UCSD-AML1 (cell line): ENCODE data around the gene KCNQ1.

Source experiments
- DNase-seq: peaks from one replicate; lab custom pipeline; 2025; ENCODE audit not compliant: unreplicated experiment; lab: John Stamatoyannopoulos, UW

KCNQ1 gene

GRCh38 chr11:2409611-2410468, 35.0 kb upstream of the KCNQ1 start:
- no peak for DNase-seq

- no peak for DNase-seq
Measured at GRCh38 chr11:2410616-2411015, 34.2 kb upstream of the KCNQ1 start.

GRCh38 chr11:2411446-2412305, 33.1 kb upstream of the KCNQ1 start:
- no peak for DNase-seq

- no peak for DNase-seq
Measured at GRCh38 chr11:2412323-2412722, 32.5 kb upstream of the KCNQ1 start.

GRCh38 chr11:2413742-2414579, 30.8 kb upstream of the KCNQ1 start:
- DNase-seq = no peak

GRCh38 chr11:2414616-2415015, 30.2 kb upstream of the KCNQ1 start:
- DNase-seq = no peak

GRCh38 chr11:2415171-2415570, 29.6 kb upstream of the KCNQ1 start:
- DNase-seq = no peak

GRCh38 chr11:2415601-2416380, 29.0 kb upstream of the KCNQ1 start:
- no peak for DNase-seq

- DNase-seq = no peak
Measured at GRCh38 chr11:2416765-2417164, 28.0 kb upstream of the KCNQ1 start.

- no peak for DNase-seq
Measured at GRCh38 chr11:2417856-2418692, 26.7 kb upstream of the KCNQ1 start.

- no peak for DNase-seq
Measured at GRCh38 chr11:2418693-2419360, 26.0 kb upstream of the KCNQ1 start.

- DNase-seq = peak; percentile 80
Measured at GRCh38 chr11:2419638-2420501, 24.9 kb upstream of the KCNQ1 start.

- DNase-seq = peak; percentile 81
Measured at GRCh38 chr11:2420502-2421225, 24.1 kb upstream of the KCNQ1 start.

GRCh38 chr11:2421226-2421994, 23.4 kb upstream of the KCNQ1 start:
- no peak for DNase-seq

GRCh38 chr11:2421996-2422395, 22.8 kb upstream of the KCNQ1 start:
- DNase-seq = no peak

- no peak for DNase-seq
Measured at GRCh38 chr11:2422461-2423156, 22.2 kb upstream of the KCNQ1 start.
